Thymus (tissue), 11 donors: ENCODE results near the gene CHD8. TPM values are rescaled to one million over a fixed set of nuclear protein-coding genes. Genes with fewer than 3 reads are reported as not detected.

Experiments used
- DNase-seq, 9 donors: peaks; one replicate each; pipeline ENCODE4 v3.0.0-alpha.2; 2013; ENCODE audit warnings: low spot score in 9 of 9, low read depth in 6 of 9, missing footprints in 1 of 9
- H3K27ac ChIP-seq, 2 donors: one replicate each; pipeline ENCODE4 v1.5.1; 2013; ENCODE audit warnings: control low read depth in 1 of 2, low read depth in 1 of 2, low read length in 1 of 2, mild to moderate bottlenecking in 1 of 2, moderate library complexity in 1 of 2
- H3K27me3 ChIP-seq, 2 donors: one replicate each; pipeline ENCODE4 v1.5.1; 2013; ENCODE audit warnings: low read length in 1 of 2; ENCODE audit not compliant: control insufficient read depth in 2 of 2, insufficient read depth in 1 of 2
- H3K36me3 ChIP-seq, 2 donors: one replicate each; pipeline ENCODE4 v1.5.1; 2013; ENCODE audit warnings: low read length in 1 of 2, mild to moderate bottlenecking in 1 of 2, moderate library complexity in 1 of 2; ENCODE audit not compliant: control insufficient read depth in 2 of 2, insufficient read depth in 2 of 2
- H3K4me1 ChIP-seq, 2 donors: one replicate each; pipeline ENCODE4 v1.5.1; 2013; ENCODE audit warnings: low read length in 2 of 2; ENCODE audit not compliant: control insufficient read depth in 2 of 2, insufficient read depth in 2 of 2
- H3K4me3 ChIP-seq, 2 donors: one replicate each; pipeline ENCODE4 v1.5.1; 2013; ENCODE audit warnings: low read length in 2 of 2, control low read depth in 1 of 2, mild to moderate bottlenecking in 1 of 2
- H3K9me3 ChIP-seq, 2 donors: one replicate each; pipeline ENCODE4 v1.5.1; 2013; ENCODE audit warnings: low read length in 1 of 2, mild to moderate bottlenecking in 1 of 2; ENCODE audit not compliant: control insufficient read depth in 2 of 2, insufficient read depth in 1 of 2
- WGBS: extraction: QIAGEN DNeasy Blood & Tissue Kit; methylation state at CpG from one replicate; pipeline ENCODE4 v1.1.7; 2013; 5-methylcytosine and 5-hydroxymethylcytosine counted together
- polyA plus RNA-seq: library from polyadenylated mRNA; stranded (reverse); fragments of 200-250 nt; gene quantifications from one replicate; pipeline ENCODE4 v1.2.3, GENCODE V29; 2013
- total RNA-seq: library from RNA; stranded (reverse); fragments of 120-200 nt; gene quantifications from one replicate; pipeline ENCODE4 v1.2.4, GENCODE V29; 2013
- donor health status: healthy.

The CHD8 gene
- total and polyA plus RNA-seq, 2 donors = 36.8 to 46.5 TPM

GRCh38 chr14:21414137-21414631 lies 41.7 kb downstream of the CHD8 start:
- WGBS = 98% methylated on average over 1 of the region's 1 CpG
- Histone ChIP-seq H3K4me3 (no peak overlapping the region), H3K4me1 (no peaks in the 10 kb centered on the region), H3K9me3 (no peaks in the 10 kb centered on the region), H3K36me3 (peaks cover 42 to 74% of the 10 kb centered on the region in 2 donors), H3K27me3 (no peaks in the 10 kb centered on the region), H3K27ac (no peak overlapping the region)
- DNase-seq = no peak

- no peak for DNase-seq
- H3K27ac ChIP-seq = no peak overlapping the region
- WGBS = 97% methylated on average over 3 of the region's 3 CpGs
- no peak overlapping the region for H3K4me3 ChIP-seq
- H3K9me3 ChIP-seq = no peaks in the 10 kb centered on the region
- H3K36me3 ChIP-seq = peaks cover 60 to 94% of the 10 kb centered on the region in 2 donors
- H3K4me1 ChIP-seq = no peaks in the 10 kb centered on the region
- no peaks in the 10 kb centered on the region for H3K27me3 ChIP-seq
These were observed 47.8 kb downstream of the CHD8 start for GRCh38 chr14:21408147-21408546.

DNA sequence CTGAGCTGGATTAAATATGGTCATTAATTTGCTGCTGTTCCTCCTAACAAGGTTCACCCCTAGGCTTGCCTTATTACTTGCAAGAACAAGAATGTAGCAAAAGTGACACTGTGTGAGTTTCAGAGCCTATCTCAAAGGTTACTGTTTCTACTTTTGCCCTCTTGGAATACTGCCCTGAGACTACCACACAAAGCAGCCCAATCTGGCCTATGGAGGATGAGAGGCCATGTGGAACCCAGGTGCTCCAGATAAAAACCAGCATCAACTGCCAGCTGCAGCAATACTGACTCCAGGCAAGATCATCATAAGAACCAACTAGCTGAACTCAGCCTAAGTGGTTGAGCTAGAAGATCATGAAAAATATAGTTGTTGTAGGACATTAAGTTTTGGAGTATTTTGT lies 49.7 kb downstream of the CHD8 start:
- Histone ChIP-seq H3K4me3 (no peak overlapping the region), H3K4me1 (no peaks in the 10 kb centered on the region), H3K27me3 (no peaks in the 10 kb centered on the region), H3K9me3 (no peaks in the 10 kb centered on the region), H3K27ac (no peak overlapping the region), H3K36me3 (peaks cover 72 to 94% of the 10 kb centered on the region in 2 donors)
- DNase-seq = no peak

DNA sequence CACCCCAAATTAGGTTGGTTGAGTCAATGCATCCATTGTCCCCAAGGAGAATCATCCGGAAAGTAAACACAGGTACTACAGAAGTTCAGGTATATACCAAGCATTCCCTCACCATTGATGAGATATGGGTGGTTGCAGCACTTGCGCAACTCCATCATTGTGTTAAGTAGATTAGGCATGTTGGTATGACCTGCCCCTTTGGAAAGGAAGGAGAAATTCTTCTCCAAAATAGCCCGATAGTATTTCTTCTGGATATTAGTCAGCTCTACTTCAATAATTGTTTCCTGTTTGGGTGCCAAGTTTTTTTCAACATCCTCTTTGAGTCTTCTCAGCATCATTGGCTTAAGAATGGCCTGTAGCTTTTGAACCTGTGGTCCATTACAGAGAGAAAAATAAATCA lies 50.8 kb downstream of the CHD8 start:
- no peak for DNase-seq
- Histone ChIP-seq H3K36me3 (peaks cover 75 to 94% of the 10 kb centered on the region in 2 donors), H3K27me3 (no peaks in the 10 kb centered on the region), H3K4me1 (no peaks in the 10 kb centered on the region), H3K27ac (no peak overlapping the region), H3K4me3 (no peak overlapping the region), H3K9me3 (no peaks in the 10 kb centered on the region)
- WGBS = 96% methylated on average over 3 of the region's 3 CpGs

GRCh38 chr14:21399311-21399870 lies 56.5 kb downstream of the CHD8 start:
- H3K4me1 ChIP-seq = no peaks in the 10 kb centered on the region
- no peak for DNase-seq
- H3K9me3 ChIP-seq = no peaks in the 10 kb centered on the region
- no peaks in the 10 kb centered on the region for H3K27me3 ChIP-seq
- 97% methylated on average over 5 of the region's 5 CpGs for WGBS
- no peak overlapping the region for H3K27ac ChIP-seq
- H3K36me3 ChIP-seq = peaks cover 72 to 96% of the 10 kb centered on the region in 2 donors
- no peak overlapping the region for H3K4me3 ChIP-seq

DNA sequence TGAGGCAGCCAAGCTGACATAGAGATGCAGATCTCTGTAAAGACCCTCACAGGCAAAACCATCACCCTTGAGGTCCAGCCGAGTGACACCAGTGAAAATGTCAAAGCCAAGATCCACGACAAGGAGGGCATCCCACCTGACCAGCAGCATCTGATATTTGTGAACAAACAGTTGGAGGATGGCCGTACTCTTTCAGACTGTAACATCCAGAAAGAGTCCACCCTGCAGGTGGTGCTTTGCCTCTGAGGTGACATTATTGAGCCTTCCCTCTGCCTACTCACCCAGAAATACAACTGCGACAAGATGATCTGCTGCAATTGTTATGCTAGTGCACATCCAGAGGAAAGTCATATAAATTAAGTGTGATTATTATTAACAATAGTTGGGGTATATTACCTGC lies 57.0 kb downstream of the CHD8 start:
- 99% methylated on average over 4 of the region's 4 CpGs for WGBS

DNA sequence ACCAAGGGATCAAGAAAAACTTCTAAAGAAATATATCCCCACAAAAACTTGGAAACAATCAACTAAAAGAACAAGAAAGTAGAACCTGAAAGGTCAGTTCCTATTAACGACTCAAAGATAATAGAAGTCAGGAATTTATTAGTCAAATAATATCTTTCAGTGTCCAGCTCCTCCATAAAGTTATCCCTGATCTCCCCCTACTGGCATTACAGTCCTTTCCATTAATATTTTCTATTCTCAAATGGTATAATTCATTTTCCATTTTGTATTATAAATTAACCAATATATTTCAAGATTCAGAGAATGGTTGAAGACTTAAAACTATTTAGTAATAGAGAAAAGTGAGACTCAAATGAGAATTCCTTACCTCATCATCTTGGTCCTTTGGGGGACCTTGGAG lies 60.5 kb downstream of the CHD8 start:
- WGBS = 56% methylated on average over 1 of the region's 1 CpG
- peaks cover 70 to 97% of the 10 kb centered on the region in 2 donors for H3K36me3 ChIP-seq
- no peak for DNase-seq
- no peaks in the 10 kb centered on the region for H3K27me3 ChIP-seq
- H3K9me3 ChIP-seq = no peaks in the 10 kb centered on the region
- H3K4me1 ChIP-seq = no peaks in the 10 kb centered on the region
- no peak overlapping the region for H3K27ac ChIP-seq
- no peak overlapping the region for H3K4me3 ChIP-seq

More for the DNA sequence above, 57.0 kb downstream of the CHD8 start:
- Histone ChIP-seq H3K27me3 (no peaks in the 10 kb centered on the region), H3K4me1 (no peaks in the 10 kb centered on the region), H3K9me3 (no peaks in the 10 kb centered on the region), H3K4me3 (no peak overlapping the region), H3K27ac (no peak overlapping the region), H3K36me3 (peaks cover 77 to 96% of the 10 kb centered on the region in 2 donors)
- no peak for DNase-seq

DNA sequence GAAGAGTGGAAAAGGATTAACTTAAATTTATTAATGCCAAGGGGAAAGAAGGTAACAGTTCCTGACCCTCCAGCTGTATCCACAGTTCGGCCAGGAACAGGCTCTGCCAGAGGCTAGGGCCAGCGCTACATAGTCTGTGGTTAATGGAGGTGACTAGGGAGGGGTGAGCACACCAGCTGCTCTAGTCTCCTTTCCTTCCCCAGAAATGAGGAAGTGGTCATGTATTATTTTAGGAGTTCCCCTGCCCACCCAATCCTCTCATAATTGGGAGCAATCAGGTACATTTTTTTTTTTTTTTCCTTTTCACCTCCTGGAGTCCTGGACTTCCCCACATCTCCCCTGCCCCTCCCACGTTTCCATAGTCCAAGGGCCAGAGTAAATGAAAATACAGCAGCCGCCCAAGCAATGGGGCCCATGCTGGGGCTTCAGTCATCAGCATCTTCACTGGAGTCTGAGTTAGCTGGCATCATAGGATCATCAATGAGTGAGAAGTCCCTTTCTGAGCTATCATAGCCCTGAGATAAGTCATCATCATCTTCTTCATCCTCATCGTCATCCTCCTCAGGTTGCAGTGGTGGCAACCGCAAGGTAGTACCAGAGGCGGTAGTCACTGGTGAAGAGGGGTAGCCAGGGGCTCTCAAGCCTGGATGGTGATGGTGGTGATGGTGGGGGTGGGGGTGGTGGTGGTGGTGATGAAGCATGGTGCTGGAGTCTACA lies 70.6 kb downstream of the CHD8 start:
- H3K9me3 ChIP-seq = no peaks in the 10 kb centered on the region
- H3K4me1 ChIP-seq = peaks cover 9 to 10% of the 10 kb centered on the region in 2 donors
- WGBS = 69% methylated on average over 7 of the region's 7 CpGs
- H3K27me3 ChIP-seq = no peaks in the 10 kb centered on the region
- H3K4me3 ChIP-seq = no peak overlapping the region
- H3K27ac ChIP-seq = peak overlapping the region in 1 of 2 donors; percentile 40
- H3K36me3 ChIP-seq = peaks cover 16 to 28% of the 10 kb centered on the region in 2 donors
- DNase-seq = peak in 1 of 9 donors; percentile 11

GRCh38 chr14:21384494-21384851 lies 71.5 kb downstream of the CHD8 start:
- DNase-seq = no peak

More at GRCh38 chr14:21384494-21384851, 71.5 kb downstream of the CHD8 start:
- peaks cover 13 to 21% of the 10 kb centered on the region in 2 donors for H3K36me3 ChIP-seq
- no peaks in the 10 kb centered on the region for H3K27me3 ChIP-seq
- no peaks in the 10 kb centered on the region for H3K9me3 ChIP-seq
- under 1% methylated on average over 12 of the region's 12 CpGs for WGBS
- peak overlapping the region; percentile 62 to 70 for H3K4me3 ChIP-seq
- peaks cover 9 to 10% of the 10 kb centered on the region in 2 donors for H3K4me1 ChIP-seq
- H3K27ac ChIP-seq = peak overlapping the region; percentile 89 to 93
